Lung (tissue), 12 donors: ENCODE measurements around the gene MINDY4B. TPM values are rescaled to one million over a fixed set of nuclear protein-coding genes. Genes with fewer than 3 reads are reported as not detected.

Source experiments
- ATAC-seq: fragments of 200-7000 bp; cut with Tn5 transposase; one replicate; pipeline ENCODE4 v1.9.1; 2020; ENCODE audit warnings: moderate number of reproducible peaks; ENCODE audit not compliant: insufficient read depth, low FRiP score
- DNase-seq, 3 donors: peaks; one replicate each; pipeline ENCODE4 v3.0.0-alpha.2; 2013 to 2017
- H3K27ac ChIP-seq, 2 donors: one replicate each; pipeline ENCODE4 v1.5.1; 2013; ENCODE audit warnings: mild to moderate bottlenecking in 2 of 2, moderate library complexity in 2 of 2, control low read depth in 1 of 2, inconsistent platforms in 1 of 2, low read depth in 1 of 2, low read length in 1 of 2
- H3K27me3 ChIP-seq, 3 donors: one replicate each; pipeline ENCODE4 v1.5.1; 2013; ENCODE audit warnings: low read length in 2 of 3; ENCODE audit not compliant: control insufficient read depth in 3 of 3, insufficient read depth in 3 of 3
- H3K36me3 ChIP-seq, 4 donors: one replicate each; pipeline ENCODE4 v1.5.1; 2013; ENCODE audit warnings: low read length in 4 of 4, mild to moderate bottlenecking in 1 of 4, moderate library complexity in 1 of 4; ENCODE audit not compliant: control insufficient read depth in 4 of 4, insufficient read depth in 4 of 4
- H3K4me1 ChIP-seq, 5 donors: one replicate each; pipeline ENCODE4 v1.5.1; 2013; ENCODE audit warnings: low read length in 5 of 5, mild to moderate bottlenecking in 2 of 5, moderate library complexity in 1 of 5; ENCODE audit not compliant: control insufficient read depth in 5 of 5, insufficient read depth in 5 of 5
- H3K4me3 ChIP-seq: one replicate; pipeline ENCODE4 v1.5.1; 2013; ENCODE audit warnings: mild to moderate bottlenecking, control low read depth, moderate library complexity
- H3K9ac ChIP-seq, 2 donors: one replicate each; pipeline ENCODE4 v1.5.1; 2013; ENCODE audit warnings: low read length in 2 of 2, control low read depth in 1 of 2; ENCODE audit not compliant: insufficient read depth in 1 of 2
- H3K9me3 ChIP-seq, 4 donors: one replicate each; pipeline ENCODE4 v1.5.1; 2013; ENCODE audit warnings: low read length in 3 of 4, mild to moderate bottlenecking in 1 of 4, moderate library complexity in 1 of 4; ENCODE audit not compliant: control insufficient read depth in 4 of 4, insufficient read depth in 3 of 4
- WGBS, 2 donors: extraction: QIAGEN DNeasy Blood & Tissue Kit; methylation state at CpG; one replicate each; pipeline ENCODE4 v1.1.7; 2013; 5-methylcytosine and 5-hydroxymethylcytosine counted together
- polyA plus RNA-seq, 2 donors: library from polyadenylated mRNA; stranded (reverse); fragments of 200-250 nt; gene quantifications; one replicate each; pipeline ENCODE4 v1.2.1, GENCODE V29; 2013
- total RNA-seq, 2 donors: library from RNA; depleted of rRNA in 1 of 2; stranded (reverse); fragments of >200 nt in 1 of 2; gene quantifications; one replicate each; pipeline ENCODE4 v1.2.1, GENCODE V29; 2014 to 2021
- TF ChIP-seq, protein P1 (sequence below): IDR thresholded peaks from 2 replicates; pipeline ENCODE4 v1.5.1; 2012; ENCODE audit warnings: mild to moderate bottlenecking; ENCODE audit errors: control extremely low read depth, extremely low read depth
- donor health status: control.
- donor health status: control.
- donor health status: Bipolar disorder and iron deficiency.
- donor health status: healthy.
- donor health status: DM: yes; HTN: yes; CAD: no.

The MINDY4B gene
- total and polyA plus RNA-seq, 4 donors, result not detected

- ATAC-seq (no peak), DNase-seq (no peak)
- Histone ChIP-seq H3K4me1 (peaks cover 0 to 9% (median 0%) of the 10 kb centered on the region in 5 donors), H3K27me3 (no peaks in the 10 kb centered on the region), H3K27ac (no peak overlapping the region), H3K9me3 (peaks cover 0 to 2% (median 0%) of the 10 kb centered on the region in 4 donors), H3K36me3 (no peaks in the 10 kb centered on the region), H3K9ac (no peak overlapping the region), H3K4me3 (no peak overlapping the region)
- TF ChIP-seq, protein P1, sequence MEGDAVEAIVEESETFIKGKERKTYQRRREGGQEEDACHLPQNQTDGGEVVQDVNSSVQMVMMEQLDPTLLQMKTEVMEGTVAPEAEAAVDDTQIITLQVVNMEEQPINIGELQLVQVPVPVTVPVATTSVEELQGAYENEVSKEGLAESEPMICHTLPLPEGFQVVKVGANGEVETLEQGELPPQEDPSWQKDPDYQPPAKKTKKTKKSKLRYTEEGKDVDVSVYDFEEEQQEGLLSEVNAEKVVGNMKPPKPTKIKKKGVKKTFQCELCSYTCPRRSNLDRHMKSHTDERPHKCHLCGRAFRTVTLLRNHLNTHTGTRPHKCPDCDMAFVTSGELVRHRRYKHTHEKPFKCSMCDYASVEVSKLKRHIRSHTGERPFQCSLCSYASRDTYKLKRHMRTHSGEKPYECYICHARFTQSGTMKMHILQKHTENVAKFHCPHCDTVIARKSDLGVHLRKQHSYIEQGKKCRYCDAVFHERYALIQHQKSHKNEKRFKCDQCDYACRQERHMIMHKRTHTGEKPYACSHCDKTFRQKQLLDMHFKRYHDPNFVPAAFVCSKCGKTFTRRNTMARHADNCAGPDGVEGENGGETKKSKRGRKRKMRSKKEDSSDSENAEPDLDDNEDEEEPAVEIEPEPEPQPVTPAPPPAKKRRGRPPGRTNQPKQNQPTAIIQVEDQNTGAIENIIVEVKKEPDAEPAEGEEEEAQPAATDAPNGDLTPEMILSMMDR, result no peak
- WGBS, 2 donors, result 85 to 89% methylated on average over 6 of the region's 6 CpGs
Measured at GRCh38 chr3:150829408-150829807, 75.8 kb downstream of the MINDY4B start.

DNA sequence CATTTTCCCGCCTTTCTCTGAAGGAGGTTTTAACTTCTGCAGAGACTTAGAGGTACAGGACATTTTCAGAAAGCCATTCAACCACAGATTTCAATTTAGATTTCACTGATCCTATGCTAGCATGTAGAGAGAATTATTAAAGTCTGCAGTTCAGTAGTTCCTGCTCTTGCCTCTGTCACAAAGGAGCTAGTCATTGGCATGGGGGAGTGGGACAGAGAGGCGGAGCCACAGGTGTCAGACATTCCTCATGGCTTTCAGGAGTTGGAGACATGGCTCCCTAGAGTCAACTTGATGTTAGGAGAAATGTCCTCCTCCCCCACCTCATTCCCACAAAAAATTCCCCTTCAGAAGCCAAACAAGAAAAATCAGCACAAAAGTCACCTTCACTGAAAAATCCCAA, 76.2 kb downstream of the MINDY4B start:
- DNase-seq (no peak), ATAC-seq (no peak)
- Histone ChIP-seq H3K4me3 (no peak overlapping the region), H3K4me1 (peaks cover 0 to 9% (median 0%) of the 10 kb centered on the region in 5 donors), H3K9me3 (peaks cover 0 to 2% (median 0%) of the 10 kb centered on the region in 4 donors), H3K9ac (no peak overlapping the region), H3K36me3 (no peaks in the 10 kb centered on the region), H3K27ac (no peak overlapping the region), H3K27me3 (no peaks in the 10 kb centered on the region)
- TF ChIP-seq, protein P1, result no peak
- whole genome bisulfite sequencing, 2 donors, result 81 to 91% methylated on average over 2 of the region's 2 CpGs

- ATAC-seq (no peak), DNase-seq (no peak)
- no peak overlapping the region for H3K9ac ChIP-seq
- WGBS, 2 donors, result 94 to 96% methylated on average over 1 of the region's 1 CpG
- peaks cover 0 to 2% (median 0%) of the 10 kb centered on the region in 4 donors for H3K9me3 ChIP-seq
- H3K4me1 ChIP-seq, result peaks cover 0 to 12% (median 1%) of the 10 kb centered on the region in 5 donors
- no peaks in the 10 kb centered on the region for H3K36me3 ChIP-seq
- no peak overlapping the region for H3K4me3 ChIP-seq
- no peak overlapping the region for H3K27ac ChIP-seq
- TF ChIP-seq, protein P1, result no peak
- H3K27me3 ChIP-seq, result no peaks in the 10 kb centered on the region
Measured at GRCh38 chr3:150828261-150828660, 77.0 kb downstream of the MINDY4B start.
